ENCODE measurements around the gene GNB1. TPM values are rescaled to one million over a fixed set of nuclear protein-coding genes. Genes with fewer than 3 reads are reported as not detected.
A peak's percentile ranks its signal among the peaks of the same experiment; 100 is the strongest.

The GNB1 gene
- total RNA-seq, 1 experiment from 2014 or later: 400 TPM

DNA sequence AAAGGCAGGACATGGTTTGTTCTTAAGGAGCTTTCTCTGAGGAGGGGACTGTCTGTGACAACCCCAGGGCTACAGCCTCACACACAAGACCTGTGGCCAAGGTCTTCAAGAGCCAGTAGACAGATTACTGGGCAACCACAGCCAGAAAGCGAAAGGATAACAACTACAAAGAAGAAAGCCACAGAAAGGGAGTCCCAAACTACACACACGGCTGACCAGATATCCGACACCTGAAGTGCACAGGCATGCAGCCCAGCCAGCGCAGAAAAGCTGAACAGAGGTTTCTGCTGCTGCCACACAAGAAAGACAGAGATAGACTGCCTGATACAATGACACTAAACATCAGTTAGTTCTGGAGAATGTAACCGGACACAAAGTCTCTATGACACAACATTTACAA is 91.2 kb downstream of the GNB1 start:
- no peak overlapping the region for H2BK12ac ChIP-seq (ENCODE audit: insufficient read length, low read depth, low read length)
- no peak overlapping the region for H3K18ac ChIP-seq (ENCODE audit: insufficient read length, low read depth, low read length)
- no peak overlapping the region for H4K8ac ChIP-seq (replicated peaks; ENCODE audit: insufficient read length, low read depth, low read length)
- no peaks in the 10 kb centered on the region for H3K23me2 ChIP-seq (ENCODE audit: insufficient read length, low read depth, low read length, poor library complexity, severe bottlenecking)
- H3K23ac ChIP-seq (ENCODE audit: insufficient read length, low read depth, low read length): no peak overlapping the region
- no peaks in the 10 kb centered on the region for H3K9me3 ChIP-seq (ENCODE audit: control insufficient read depth, low read depth, low read length)
- H2BK5ac ChIP-seq (ENCODE audit: insufficient read length, low read length): no peak overlapping the region
- H2BK20ac ChIP-seq (ENCODE audit: low read depth, low read length, poor library complexity, severe bottlenecking): no peak overlapping the region
- H3K27me3 ChIP-seq (ENCODE audit: insufficient read depth, low read length): no peaks in the 10 kb centered on the region
- Mint-ChIP-seq H3K27ac (peak overlapping the region; percentile 20 to 89 (median 46); a peak in 5 of 7 replicates), H3K9me3 (no peaks in the 10 kb centered on the region), H3K4me1 (peaks cover 4 to 12% of the 10 kb centered on the region in 2 experiments; a peak in 3 of 4 replicates), H3K27me3 (ENCODE audit: low read depth) (no peaks in the 10 kb centered on the region), H3K4me3 (no peak overlapping the region), H3K36me3 (ENCODE audit: insufficient read depth in 1 of 3, low read depth in 3 of 3) (peaks cover 35 to 75% (median 73%) of the 10 kb centered on the region in 3 experiments)
- H3K56ac ChIP-seq (ENCODE audit: insufficient read length, low read depth, low read length): no peak overlapping the region
- peaks cover 3% of the 10 kb centered on the region for H4K20me1 ChIP-seq (ENCODE audit: control insufficient read depth, insufficient read depth, insufficient read length)
- H3K4ac ChIP-seq (ENCODE audit: low read depth, low read length): no peak overlapping the region
- peaks cover 6% of the 10 kb centered on the region for H3K79me1 ChIP-seq (ENCODE audit: insufficient read depth, low read depth, low read length, poor library complexity, severe bottlenecking)
- no peak overlapping the region for H2BK120ac ChIP-seq (ENCODE audit: low read depth, low read length, poor library complexity, severe bottlenecking)
- H2BK15ac ChIP-seq (ENCODE audit: low read depth, low read length): no peak overlapping the region
- H3K4me2 ChIP-seq (ENCODE audit: insufficient read depth, insufficient read length, low read length): no peak overlapping the region
- H3K9ac ChIP-seq (ENCODE audit: extremely low read depth, insufficient read length, low read length): no peak overlapping the region
- TF ChIP-seq, protein P1, sequence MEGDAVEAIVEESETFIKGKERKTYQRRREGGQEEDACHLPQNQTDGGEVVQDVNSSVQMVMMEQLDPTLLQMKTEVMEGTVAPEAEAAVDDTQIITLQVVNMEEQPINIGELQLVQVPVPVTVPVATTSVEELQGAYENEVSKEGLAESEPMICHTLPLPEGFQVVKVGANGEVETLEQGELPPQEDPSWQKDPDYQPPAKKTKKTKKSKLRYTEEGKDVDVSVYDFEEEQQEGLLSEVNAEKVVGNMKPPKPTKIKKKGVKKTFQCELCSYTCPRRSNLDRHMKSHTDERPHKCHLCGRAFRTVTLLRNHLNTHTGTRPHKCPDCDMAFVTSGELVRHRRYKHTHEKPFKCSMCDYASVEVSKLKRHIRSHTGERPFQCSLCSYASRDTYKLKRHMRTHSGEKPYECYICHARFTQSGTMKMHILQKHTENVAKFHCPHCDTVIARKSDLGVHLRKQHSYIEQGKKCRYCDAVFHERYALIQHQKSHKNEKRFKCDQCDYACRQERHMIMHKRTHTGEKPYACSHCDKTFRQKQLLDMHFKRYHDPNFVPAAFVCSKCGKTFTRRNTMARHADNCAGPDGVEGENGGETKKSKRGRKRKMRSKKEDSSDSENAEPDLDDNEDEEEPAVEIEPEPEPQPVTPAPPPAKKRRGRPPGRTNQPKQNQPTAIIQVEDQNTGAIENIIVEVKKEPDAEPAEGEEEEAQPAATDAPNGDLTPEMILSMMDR (conservative IDR thresholded peaks at IDR 0.05): no peak
- DNase-seq: no peak
- no peak overlapping the region for H4K91ac ChIP-seq (ENCODE audit: insufficient read length, low read depth, low read length)
- H4K5ac ChIP-seq (ENCODE audit: insufficient read length, low read depth, low read length): no peak overlapping the region
- WGBS (ENCODE audit: extremely low coverage, insufficient read length, low lambda C conversion rate): no CpG with 5 or more reads among the region's 5 CpGs
- H2AFZ ChIP-seq (ENCODE audit: low read length): no peak overlapping the region
- no peak overlapping the region for H3K14ac ChIP-seq (ENCODE audit: insufficient read depth, low read length)
- no peaks in the 10 kb centered on the region for H3K4me1 ChIP-seq (ENCODE audit: insufficient read depth, low read length)
- no peak overlapping the region for H2AK5ac ChIP-seq (ENCODE audit: insufficient read length, low read length)
- no peak overlapping the region for H3K27ac ChIP-seq (ENCODE audit: insufficient read length, low read depth, low read length)
- H3T11ph ChIP-seq (ENCODE audit: low read length): no peak overlapping the region
- peaks cover 4% of the 10 kb centered on the region; the same call in 1 of the 2 replicates for H3K79me2 ChIP-seq (ENCODE audit: insufficient read depth, low read length)

Data from H9 (cell line).